Stimulated activated CD4-positive, alpha-beta T cell treated with anti-CD3 and anti-CD28 coated beads, Interleukin-12 subunit alpha, Interleukin-12 subunit beta, amount 100 ng/mL, for 24 hours (primary cell): ENCODE data around the gene ALDH1A1.

Source experiments
- DNase-seq, 2 experiments: peaks; one replicate each; pipeline ENCODE4 v3.0.0-alpha.2; 2020; ENCODE audit warnings: low read depth in 2 of 2

ALDH1A1 gene

DNA sequence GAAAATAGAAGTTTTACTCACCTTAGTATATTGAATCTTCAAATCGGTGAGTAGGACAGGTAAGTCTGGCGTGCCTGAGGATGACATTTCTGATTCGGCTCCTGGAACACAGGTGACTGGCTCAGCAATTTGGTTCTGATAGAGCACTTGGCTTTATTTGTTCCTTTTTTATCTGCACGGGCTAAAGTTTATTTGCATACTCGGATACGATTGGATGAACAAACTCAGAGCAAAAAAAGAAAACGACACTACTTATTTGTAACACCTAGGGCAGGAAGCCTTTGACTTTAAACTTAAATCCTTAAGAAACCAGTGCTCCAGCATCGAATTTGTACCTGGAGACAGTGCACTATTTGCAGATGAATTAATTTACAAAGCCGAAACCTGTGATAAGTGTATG lies at the start of gene ALDH1A1:
Gene ALDH1A1, minus strand, starts transcription at position 140 of the 400 bp plus-strand sequence. Its CDS starts 53 bp downstream, at position 87.
- no peak for DNase-seq

GRCh38 chr9:73001860-73002259 lies 49.0 kb upstream of the ALDH1A1 start:
- no peak for DNase-seq

DNA sequence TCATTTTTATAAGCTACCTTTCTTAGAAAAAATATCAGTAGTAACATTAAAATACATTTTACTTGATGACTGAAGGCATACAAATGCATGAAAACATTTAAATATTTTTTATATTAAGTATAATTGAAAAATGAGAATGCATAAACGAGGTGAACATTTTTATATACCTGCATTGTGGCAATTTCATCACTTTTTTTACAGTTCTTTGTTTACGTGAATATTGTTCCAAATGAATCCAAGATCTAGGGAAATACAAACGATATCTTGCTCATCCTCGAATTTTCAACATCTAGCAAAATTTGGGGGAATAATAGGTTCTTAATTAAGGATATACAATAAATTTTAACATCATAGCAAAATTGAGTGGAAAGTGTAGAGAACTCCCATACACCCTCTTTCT lies 45.5 kb upstream of the ALDH1A1 start:
- no peak for DNase-seq

DNA sequence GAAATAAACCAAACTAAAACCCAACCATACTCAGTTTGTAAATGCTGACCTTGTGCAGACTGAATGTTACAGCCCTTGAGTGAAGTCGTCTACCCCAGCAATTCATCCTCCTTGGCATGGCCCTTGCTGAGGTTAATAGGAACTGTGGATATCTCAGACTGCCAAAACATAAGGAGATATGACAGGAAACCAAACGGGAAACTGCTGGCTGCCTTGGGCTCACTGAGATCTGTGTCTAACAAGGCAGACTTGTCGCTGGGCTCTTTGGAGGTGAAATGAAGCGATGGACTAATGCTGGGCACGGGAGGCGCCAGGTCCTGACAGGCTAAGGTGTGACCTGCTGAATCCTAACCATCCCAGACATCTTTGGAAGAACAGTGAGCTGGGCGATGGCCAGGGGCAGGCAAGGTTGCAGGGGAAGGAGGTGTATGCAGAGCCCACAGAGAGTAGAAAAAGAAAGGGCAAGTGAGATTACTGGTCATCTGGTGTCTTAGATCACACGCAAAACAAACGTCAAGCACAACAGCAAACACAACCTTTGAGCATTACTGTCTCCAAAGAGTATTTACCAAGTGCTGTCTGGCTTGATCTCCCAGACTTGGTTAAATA lies 44.6 kb upstream of the ALDH1A1 start:
- no peak for DNase-seq

DNA sequence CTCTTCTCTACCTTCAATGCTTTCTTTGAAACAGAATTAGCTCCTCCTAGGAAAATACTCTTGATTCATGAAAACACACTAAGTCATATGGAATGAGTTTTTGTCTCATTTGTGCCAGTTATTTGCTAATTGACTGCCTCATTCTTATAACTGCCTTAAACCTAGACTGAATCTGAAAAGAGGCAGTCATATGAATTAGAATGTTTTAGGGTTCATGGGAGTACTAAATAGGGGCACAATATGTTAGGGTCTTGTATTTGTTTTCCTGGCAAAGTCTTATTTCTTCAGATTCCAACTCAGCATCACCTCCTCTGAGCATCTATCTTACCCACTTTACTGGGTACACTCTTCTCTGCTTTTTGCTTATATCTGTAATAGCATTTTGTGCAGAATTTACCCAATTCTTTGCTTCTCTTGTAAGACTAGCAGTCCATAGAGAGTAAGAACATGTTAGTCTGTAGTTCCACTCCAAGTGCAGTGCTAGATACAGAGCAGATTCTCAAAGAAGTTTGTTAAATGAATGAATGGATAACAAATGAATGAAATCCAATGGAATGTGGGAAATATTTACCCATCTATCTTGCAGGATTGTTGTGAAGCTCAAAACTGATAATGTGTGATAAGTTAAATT lies 43.9 kb upstream of the ALDH1A1 start:
- DNase-seq, result no peak

DNA sequence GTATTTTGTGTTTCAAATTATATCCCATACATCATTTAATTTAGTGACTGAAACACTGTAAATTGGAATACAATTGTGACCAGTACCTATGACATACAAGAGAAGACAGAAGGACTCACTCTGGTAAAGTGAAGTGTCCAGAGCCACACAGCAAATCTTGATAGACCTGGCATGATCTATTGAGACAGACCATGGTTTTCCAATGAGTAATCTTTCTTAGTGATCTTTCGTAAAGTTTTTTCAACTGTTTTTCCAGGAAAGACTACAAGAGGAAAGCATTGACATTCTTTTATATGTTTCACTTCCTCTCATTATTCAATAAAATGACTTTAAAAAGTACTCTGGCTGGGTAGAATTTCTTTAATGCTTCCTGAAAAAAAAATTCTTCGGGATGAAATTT lies 43.3 kb upstream of the ALDH1A1 start:
- DNase-seq, result no peak

DNA sequence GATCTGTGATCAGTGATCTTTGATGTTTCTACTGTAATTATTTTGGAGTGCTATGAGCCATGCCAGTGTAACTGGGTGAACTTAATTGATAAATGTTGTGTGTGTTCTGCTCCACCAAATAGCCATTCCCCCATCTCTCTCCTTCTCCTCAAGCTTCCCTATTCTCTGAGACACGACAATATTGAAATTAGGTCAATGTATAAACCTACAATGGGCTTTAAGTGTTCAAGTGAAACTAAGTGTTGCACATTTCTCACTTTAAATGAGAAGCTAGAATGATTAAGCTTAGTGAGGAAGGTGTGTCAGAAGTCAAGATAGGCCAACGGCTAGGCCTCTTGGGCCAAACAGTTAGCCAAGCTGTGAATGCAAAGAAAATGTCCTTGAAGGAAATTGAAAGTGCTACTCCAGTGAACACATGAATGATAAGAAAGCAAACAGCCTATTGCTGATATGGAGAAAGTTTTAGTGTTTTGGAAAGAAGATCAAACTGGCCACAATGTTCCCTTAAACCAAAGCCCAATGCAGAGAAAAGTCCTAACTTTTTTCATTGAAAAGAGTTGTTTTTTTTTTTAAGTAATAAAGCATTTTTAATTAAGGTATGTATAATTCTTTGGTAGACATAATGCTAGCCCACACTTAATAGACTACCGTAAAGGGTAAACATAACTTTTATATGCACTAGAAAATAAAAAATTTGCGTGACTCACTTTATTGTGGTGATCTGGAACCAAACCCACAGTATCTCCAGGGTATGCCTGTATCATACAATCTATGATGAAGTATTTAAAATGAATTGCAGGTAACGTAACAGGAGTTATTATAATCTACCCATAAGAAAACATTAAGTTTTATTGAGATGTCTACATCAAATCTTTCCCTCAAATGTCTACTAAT lies 42.5 kb upstream of the ALDH1A1 start:
- no peak for DNase-seq

DNA sequence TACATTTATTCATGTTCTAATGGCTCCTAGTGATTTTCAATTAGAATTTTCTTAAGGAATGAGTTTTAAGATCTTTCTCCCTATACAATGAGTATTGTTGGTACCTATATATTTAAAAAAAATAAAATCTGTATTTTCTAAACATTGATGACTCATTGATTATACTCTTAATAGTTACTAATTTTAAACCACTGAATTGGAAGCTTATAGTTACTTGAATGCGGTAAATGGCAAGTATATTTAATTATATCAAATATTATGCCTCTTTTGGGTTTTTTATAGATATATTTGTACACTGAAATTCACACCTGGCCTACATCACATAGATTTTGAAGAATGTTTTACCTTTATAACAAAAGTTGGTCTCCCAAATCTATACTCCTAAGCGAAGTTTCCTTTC lies 38.9 kb upstream of the ALDH1A1 start:
- no peak for DNase-seq

DNA sequence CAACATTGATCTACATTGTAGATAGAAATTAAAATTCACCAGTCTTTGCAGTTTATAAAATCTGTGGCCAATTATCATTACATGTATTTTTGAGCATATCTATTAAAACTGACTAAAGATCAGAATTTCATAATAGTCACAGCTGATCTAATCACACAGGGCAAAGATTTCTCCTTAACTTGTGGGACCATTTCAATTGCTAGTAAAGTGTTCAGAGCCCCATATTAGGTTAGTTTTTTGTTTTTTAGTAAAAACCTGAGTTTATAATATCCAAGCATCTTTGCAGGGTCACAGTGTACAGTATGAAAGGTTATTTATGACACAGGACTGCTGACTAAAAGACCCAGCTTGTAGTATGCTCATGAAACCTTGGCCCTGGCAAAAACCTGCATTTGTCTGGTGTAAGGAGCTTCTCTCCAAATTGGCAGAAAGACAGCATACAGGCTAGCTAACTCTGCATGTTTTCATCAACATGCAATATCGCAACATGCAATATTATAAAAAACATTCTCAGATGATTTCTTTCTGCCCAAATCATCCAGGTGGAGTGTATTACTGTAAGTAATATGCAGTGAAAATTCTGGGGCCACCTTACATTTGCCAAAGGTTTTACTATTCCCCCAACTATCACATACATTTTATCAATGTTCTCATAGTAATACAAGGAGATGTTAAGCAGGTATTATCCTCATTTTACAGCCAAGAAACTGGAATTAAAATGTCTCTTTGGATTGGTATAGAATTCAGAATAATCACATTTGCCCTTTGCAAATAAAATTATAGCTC lies 37.7 kb upstream of the ALDH1A1 start:
- no peak for DNase-seq

GRCh38 chr9:72986522-72987116 lies 33.8 kb upstream of the ALDH1A1 start:
- DNase-seq, result no peak

DNA sequence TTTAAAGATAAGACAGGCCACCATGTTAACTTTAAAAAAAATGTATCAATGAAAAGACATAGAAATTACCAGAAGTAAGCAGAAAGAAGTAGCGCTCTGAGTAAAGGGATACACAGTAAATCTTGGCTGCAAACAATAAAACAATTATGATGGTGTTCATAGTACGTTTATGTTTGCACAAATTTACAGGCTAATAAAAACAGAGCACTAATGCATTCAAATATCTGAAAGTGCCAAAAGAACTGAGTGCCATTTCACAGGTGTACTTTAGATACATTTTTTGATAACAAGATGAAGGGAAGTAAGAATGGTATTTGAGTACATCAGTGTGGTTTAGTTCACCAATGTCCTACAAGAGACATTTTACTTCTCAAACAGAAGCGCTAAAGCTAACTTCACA lies 32.9 kb upstream of the ALDH1A1 start:
- DNase-seq, result no peak

DNA sequence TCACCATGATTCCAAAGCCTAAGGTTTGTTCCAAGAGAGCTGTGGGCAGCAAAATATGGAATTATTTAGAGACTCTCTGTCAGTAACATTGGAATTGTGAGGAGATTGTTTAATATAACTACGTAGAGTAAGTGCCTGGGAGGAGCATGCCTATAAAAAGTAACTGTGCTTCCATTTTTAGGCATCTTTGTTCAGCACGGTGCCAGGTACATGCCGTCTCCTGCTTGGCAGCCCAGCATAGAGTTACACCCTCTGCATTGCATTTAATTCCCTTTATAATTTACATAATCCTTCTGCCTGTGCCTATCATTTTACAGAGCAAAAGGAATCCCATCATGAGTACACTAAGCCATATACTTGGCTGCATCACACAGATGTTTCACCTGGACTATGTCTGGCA lies 32.1 kb upstream of the ALDH1A1 start:
- DNase-seq, result no peak

DNA sequence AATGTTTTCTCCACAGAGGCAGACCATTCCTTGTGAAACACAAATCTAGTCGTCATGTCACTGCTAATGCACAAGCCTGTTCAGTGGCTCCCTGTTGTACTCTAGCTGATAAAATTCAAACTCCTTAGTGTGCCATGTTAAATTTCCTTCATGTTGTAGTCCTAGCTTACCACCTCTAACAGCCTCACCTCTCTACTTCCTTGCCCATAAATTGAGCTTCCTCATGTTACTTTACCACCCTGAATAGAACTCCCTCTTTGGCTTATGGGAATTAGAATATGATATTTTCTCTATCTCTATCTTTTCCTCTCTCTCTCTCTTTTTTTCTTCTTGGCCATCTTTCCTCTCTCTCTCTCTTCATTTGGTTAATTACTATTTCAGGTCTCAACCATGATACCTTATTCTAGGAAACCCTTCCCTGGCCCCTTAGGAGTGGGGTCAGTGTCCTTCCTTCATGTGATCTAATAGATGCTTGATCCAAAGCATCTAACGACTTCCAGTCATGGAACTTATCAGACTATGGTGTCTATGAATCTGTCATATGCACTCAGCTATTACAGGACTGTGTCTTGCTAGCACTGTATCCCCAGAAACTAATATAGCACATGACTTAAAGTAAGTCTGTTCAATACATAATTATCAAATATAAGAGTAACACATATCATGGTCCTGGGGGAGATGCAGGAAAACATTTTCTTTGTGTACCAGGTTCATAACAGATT lies 31.5 kb upstream of the ALDH1A1 start:
- no peak for DNase-seq

GRCh38 chr9:72983512-72984225 lies 30.8 kb upstream of the ALDH1A1 start:
- no peak for DNase-seq

DNA sequence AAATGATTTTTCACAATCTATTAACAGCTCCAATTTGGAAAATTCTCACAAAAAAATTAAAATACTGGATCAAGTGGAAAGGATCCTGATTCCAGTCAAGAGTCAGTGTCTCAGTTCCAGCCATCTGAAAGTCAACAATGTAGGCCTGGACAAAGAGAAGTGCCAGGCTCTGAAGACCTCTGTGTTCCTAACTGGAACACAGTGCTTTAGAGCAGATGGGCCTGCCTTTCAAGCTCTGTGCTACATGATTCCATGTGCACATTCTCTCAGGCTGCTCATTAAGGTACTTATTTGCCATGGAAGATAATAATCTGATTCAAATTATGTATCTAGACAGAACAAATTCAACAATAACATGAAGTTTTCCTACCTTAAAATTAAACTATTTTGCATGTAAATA lies 30.2 kb upstream of the ALDH1A1 start:
- DNase-seq, result no peak

DNA sequence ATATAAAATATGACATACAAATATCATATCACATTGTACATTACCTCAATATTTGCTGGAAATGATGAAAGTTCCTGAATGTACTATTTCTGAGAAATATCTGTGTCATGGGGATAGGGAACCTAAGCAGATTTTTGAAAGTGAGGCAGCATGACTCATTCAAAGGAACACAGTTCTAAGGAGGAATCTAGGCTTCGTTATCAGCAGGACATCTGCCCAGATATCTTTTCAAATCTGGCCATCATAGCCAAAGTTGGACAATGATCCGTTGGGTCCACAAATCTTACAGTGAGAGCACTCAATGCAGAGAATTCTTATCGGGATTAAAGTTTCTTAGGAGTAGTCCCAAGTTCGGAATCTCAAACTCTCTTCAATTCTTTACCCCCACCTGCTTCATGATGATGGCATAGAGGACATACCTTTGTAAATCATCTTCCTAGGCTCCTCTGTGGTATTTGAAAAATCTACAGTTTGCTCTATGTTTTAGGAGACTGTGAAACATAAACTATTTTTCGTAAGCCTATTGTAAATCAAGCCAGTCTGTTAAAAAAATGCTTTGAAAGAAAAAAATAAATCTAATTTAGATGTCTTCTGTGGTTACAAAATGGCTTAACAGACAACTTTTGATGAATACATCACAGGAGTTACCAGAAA lies 29.4 kb upstream of the ALDH1A1 start:
- DNase-seq, result no peak

GRCh38 chr9:72981433-72981832 lies 28.6 kb upstream of the ALDH1A1 start:
- DNase-seq, result no peak

DNA sequence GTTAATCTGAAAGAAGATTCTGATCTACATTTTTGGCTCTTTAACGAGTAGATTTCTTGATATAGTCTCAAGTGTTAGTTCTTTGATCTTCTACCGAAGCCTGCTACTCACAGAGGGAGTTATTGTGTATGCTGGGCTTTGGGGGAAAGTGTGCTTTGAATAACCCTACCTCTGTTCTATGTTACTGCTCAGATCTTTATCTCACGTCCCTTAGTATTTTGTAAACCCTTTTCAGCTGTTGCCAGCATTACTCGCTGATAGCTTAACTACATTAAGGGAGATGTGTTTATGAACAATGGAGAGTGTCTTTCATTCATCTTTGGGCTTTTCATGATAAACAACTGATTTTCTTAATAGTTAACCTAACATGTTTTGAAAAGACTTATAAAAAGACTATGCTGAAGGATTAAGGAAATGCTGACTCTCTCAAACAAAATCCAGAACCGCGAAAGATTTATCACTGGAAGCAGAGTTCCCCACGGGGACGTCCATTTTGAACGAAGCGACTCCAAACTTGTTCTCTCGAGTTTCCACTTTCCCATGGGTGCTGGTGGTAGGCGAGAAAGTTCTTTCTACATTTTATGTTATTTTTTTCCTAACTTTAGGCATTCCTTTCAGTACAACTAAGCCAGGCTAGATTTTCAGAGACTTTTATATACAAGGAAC lies 27.9 kb upstream of the ALDH1A1 start:
- no peak for DNase-seq

DNA sequence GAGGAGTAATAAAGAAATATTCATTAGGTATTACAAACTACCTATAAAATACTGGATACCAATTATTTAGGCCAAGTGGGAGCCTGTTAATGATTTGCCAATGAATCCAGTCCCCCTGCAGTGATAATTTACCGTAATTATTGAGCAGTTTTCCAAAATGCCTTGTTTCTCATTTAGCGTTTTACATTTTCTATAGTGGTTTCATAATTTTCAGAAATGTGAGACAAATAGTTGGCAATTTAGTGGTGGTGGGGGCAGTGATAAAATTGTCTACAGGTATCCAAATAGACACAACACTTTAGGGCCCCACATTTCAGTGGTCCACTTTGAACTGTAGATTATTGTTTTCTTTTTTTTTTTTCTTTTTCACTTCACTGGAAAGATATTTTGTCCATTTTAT lies 27.3 kb upstream of the ALDH1A1 start:
- no peak for DNase-seq
